HS-5 (cell line): ENCODE measurements around the gene ACTL9.

Experiments used
- DNase-seq: peaks from one replicate; pipeline ENCODE4 v3.0.0-alpha.2; 2012; ENCODE audit warnings: low read depth

Gene ACTL9

DNA sequence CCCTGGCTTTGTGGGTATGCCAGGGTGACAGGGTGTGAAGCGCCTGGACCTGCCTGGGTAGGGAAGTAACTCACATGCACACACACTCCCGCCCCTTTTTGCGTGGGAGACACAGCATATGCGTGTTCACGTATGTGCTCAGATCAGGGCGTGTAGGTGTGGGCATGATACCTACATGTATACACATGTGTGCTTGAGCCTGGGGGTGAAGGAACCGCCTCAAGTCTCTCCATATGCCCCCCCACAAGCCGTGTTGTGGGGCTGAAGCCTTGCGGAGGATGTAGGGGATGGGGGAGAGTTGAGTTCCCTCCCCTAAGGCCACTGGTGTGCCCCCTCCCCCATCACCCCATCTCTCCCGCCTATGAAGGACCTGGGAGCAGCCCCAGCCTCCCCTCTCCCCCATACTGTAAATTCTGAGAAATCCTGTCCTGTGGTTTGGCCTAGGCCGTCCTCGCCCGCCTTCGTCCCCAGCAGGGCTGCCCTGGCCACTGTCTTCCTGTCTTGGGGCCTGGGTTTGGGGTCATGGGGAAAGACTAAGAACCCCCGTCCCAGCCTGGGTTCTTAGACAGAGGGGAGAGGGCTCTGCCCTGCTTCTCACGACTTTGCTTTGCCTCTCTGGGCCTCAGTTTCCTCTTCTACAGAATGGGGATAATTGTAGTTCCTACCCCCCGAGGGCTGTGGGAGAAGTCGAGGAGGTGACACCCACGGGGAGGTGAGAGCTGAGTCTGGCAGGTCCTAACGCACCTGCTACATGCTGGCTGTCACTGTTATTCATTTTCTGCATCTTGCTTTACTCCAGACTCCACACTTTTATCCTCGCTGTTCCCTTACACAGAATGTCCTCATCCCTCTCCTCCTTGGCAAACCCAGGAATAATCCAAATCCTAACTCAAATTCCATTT is 14.3 kb downstream of the ACTL9 start:
- DNase-seq: no peak

DNA sequence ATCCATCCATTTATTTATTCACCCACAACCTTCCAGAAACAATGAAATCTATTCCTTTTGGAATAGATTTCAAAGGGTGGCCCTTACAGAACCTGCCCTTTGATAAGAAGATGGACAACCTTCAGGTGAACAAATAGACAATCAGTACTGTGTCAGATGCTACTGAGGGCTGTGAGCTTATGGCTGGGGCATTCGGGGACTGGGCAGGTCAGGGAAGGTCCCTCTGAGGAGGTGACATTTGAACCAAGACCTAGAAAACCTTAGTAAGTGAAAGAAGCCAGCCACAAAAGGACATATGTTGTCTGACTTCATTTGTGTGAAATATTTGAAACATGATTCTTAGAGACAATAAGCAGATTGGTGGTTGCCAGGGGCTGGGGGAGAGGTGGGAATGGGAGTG is 15.7 kb downstream of the ACTL9 start:
- no peak for DNase-seq

DNA sequence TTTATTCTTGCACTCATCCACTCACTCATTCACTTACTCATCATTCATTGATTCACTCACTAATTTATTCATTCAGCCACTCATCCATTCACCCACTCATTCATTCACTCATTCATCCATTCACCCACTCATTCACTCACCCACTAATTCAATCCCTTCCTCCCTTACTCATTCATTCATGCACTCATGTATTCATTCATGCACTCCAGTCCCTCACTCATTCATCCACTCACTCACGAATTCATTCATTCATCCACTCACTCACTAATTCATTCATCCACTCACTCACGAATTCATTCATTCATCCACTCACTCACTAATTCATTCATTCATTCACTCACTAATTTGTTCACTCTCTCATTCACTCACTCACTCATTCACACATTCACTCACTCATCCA is 16.1 kb downstream of the ACTL9 start:
- no peak for DNase-seq

DNA sequence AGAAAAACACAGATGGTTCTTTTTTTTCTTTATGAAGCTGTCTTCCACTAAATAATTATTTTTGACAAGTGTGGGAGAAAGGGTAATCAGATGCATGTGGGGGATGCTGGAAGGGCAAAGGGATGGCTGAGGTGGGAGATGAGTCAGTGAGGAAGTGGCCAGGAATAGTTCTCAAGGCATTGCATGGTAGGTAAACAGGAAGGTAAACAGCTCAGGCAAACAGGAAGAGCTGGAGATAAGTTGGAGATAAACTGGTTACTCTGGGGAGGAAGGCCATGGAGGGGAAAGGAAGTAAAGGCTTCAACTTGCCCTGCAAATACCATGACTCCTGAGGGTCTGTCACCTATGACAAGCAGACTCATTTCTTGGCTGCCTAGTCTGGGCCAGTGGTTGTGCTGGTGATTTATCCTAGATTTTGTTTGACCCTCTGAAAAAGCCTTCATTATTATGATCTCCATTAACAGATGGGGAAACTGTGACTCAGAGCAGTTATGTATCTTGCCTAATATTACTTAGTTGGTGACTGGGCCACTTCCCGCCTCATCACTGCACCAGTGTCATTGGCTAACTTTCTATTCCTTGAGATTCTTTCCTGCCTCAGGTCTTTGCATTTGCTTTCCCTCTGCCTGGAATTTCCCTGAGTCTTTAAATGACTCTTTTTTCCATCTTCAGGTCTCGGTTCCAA is 17.1 kb downstream of the ACTL9 start:
- DNase-seq: no peak

DNA sequence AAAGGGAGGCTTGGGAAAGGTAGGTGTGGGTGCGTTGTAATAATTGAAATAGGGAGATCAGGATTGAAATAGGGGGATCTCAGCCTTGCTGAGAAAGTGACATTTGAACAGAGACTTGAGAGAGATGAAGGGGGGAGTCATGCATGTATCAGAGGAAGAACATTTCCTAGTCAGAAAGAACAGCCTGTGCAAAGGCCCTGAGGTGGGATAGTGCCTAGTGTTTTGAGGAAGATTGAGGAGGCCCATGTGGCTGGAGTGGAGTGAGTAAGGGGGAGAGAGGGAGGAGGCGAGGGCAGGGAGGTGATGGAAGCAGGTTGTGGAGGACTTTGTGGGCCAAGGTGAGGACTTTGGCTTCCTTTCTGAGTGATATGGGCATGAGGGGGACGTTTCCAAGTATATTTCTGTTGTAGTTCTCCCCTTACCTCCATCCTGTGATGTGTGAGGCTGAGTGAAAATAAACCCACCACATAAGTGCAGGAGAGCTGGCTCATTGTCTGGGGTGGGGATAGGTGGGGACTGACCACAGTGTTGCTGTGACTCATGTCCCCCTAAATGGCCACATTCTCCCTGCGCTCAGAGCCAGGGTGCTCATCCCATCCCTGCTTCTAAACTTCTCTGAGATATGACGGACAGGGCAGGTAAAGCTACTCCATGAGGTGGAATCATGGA is 17.8 kb downstream of the ACTL9 start:
- no peak for DNase-seq

DNA sequence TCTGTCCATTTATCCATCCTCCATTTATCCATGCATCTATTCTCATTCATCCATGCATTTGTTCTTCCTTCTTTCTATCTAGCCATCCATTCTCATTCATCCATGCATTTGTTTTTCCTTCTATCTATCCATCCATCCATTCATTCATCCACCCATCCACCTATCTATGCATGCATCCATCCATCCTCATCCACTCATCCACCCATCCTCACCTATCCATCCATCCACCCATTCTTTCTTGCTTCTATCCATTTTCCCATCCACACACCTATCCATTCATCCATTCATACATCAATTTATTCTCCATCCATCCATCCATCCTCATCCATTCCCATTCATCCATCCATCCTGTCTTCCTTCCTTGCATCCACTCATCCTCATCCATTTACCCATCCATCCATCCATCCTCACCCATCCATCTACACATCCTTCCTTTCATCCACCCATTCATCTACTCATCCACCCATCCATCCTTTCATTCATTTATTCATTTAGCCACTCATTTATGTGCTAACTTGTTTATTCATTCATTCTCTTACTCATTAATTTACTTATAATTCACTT is 20.3 kb downstream of the ACTL9 start:
- DNase-seq: no peak

DNA sequence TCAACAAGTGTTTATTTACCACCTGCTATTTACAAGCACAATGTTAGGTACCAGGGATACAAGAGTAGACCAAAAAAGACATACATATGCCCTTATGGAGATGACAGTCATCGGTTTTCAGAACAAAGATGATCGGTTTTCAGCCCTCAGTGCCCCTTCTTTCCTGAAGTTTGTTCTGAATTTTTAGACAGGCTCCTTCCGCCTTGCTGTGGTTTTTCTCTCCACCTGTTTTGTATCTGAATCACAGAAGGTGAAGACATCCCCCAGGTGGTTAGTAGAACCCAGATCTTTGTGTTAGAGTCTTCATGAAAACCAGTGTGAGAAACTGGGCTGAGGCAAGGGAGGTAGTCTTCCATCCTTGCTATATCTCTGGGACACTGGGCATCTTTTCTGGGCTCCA is 23.5 kb downstream of the ACTL9 start:
- DNase-seq: no peak

DNA sequence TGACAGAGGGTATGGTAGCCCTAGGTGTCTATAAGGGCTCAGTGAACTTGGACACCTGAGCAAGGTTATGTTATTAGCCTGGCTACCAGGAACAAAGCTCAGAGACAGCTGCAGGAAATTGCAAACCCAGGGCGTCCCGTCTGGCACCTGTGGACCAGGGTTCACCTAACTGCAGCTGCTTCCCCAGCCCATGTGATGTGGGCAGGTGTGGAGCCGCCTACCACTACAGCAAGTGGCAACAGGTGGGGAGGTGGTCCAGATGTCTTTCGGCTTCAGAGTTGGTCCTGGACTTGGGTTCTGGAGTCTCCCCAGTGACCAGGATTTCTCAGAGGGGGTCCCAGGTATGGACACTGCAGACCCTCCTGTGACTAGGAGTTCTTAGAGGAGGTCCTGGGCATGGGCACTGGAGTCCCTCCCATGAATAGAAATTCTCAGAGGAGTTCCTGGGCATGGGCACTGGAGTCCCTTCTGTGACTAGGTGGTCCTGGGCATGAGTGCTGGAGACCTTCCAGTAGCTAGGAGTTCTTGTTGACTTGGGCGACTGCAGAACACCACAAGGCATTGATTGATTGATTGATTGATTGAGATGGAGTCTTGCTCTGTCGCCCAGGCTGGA is 25.2 kb downstream of the ACTL9 start:
- DNase-seq: no peak

DNA sequence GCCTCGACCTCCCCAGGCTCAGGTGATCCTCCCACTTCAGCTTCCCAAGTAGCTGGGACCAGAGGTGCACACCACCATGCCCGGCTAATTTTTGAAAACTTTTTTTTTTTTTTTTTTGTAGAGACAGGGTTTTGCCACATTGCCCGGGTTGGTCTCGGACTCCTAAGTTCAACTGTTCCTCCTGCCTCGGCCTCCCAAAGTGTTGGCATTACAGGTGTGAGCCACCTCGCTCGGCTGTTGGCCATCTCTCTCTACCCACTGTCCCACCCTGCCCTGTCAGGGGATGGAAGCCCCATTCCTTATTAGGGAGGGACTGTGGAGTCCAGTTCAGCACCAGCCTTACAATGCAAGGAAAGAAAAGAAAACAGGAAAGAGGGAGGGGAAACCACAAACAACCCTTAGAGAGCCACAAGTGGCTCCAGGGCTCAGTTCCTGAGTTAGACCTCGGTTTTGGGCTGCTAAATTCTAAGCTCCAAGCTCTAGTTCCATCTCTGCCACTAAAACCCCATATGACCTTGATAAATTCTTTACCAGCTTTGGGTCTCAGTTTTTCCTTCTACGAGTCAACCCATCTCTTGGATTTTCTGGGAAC is 31.7 kb downstream of the ACTL9 start:
- DNase-seq: no peak

DNA sequence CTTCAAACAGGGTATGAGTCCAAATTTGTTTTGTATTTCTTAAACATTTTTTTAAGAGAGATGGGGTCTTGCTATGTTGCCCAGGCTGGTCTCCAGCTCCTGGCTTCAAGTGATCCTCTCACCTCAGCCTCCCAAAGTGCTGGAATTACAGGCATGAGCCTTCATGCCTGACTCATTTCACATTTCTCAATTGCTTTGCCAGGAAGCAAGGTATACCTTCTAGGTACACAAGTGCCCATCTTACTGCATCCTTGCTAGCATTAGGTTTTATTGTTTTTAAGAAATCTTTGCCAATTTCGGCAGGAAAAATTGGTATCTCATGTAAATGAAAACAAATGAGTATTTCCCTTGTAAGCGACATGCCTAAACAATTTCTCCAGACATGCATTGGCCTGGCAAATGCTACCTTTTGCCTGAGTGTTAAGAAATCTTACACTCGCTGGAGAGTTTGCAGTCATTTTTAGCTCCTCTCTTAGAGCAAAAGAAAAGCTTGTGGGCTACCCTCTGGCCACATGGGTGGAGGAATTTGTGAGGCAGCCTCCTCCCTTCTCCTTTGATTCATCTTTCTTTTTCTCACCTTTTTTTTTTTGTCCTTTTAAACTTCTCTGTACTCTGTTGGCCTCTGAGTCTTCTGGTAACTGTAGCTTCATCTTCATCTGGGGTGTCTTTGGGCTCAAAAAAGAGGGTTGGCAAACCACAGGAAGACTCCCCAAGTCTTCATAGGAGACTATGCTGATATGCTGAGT is 33.0 kb downstream of the ACTL9 start:
- no peak for DNase-seq

DNA sequence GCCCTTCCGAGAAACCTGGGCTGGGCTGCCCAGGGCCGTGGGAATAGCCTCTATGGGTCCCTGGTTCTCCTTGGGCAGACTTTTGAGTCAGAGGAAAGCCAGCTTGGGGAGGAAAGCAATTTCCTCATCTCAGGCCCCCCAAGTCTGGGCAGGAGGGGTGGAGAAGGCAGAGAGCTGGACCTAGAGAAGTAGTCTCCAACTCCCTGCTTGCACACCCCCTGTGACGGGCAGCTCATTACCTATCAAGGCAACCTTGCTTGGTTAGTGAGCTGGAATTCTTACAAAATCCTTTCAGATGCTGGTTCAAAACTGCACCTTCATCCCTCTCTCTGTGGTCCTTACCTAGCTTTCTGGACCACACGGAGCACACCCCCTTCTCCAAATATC is 33.9 kb downstream of the ACTL9 start:
- no peak for DNase-seq

DNA sequence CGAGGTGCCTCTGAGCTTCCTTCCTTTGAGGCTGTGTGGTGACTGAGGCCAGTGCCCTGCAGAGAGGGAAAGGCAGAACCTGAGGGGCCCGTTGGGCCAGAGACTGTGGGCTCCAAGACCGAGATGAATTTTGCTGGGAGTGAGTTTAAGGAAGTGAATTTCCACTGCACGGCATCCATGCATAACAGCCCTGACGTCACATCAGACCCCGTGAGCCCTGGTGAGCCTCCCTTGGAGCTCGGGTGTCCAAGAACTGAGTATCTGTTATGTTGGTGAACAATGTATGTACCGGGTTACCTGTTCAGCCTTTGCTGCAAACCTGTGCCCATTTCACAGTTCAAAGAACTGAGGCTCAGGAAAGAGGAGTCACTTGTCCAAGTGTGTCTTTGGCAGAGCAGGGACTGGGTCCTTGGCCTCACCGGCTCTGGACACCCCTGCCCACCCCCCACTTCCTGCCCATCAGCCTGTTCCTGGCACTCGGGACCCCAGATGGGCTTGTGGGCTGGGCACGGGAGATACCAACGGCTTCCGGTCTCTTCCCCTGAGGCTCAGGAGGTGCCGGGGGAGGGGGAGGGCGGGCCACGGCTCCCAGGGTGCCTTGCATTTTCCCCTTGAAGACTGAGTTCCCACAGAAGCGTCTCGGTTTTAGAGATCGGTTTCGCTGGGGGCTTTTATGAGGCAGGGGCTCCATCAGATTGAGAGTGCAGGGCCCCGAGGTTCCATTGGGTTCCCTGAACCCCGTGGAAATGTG is 34.5 kb downstream of the ACTL9 start:
- DNase-seq: no peak

DNA sequence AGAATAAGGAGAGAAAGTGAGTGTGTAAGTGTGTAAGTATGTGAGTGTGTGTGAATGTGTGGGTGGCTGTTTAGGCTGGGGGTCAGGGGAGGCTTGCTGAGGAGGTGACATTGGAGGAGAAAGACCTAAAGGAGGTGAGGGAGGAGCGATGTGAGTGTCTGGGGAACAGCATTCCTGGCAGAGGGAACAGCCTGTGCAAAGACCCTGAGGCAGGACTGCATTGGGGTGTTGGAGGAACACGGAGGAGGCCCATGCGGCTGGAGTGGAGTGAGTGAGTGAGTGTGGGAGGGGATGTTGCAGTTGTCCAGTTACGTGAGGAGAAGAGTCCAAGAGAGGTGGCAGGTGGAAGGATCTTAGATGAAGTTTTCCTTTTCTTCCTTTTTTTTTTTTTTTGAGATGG is 36.3 kb downstream of the ACTL9 start:
- no peak for DNase-seq

DNA sequence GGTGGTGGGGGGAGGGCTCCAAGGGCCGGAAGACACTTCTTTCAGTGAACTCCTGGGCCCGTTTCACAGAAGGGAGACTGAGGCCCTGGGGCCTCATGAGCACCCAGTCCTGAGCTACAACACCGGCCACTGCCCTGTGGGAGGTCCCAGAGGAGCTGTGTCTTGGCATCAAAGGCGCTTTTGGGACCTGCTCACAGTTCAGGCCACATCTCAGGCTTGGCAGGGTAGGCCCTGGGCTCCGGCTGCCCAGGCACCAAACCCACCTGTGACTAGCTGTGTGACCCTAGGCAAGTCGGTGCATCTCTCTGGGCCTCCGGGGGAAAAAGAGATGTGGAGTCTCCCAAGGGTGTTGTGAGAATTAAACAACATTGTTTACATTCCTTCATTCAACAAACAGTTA is 38.7 kb downstream of the ACTL9 start:
- no peak for DNase-seq

DNA sequence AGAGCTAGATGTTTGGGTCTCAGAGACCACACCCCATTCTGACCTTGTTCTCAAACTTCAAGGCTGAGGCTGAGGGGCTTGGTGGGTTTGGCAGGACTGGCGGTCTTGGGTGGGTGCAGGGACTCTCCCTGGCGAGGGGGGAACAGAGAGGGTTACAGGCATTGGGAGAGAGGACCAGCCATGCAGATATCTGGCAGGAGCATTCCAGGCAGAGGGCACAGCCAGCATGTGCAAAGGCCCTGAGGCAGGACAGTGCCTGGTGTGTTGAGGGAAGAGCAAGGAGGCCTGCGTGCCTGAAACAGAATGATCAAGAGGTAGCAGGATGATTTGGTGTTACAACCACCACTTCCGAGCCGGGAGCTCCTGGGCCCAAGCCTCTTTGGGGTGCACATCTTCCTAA is 40.7 kb downstream of the ACTL9 start:
- DNase-seq: no peak

DNA sequence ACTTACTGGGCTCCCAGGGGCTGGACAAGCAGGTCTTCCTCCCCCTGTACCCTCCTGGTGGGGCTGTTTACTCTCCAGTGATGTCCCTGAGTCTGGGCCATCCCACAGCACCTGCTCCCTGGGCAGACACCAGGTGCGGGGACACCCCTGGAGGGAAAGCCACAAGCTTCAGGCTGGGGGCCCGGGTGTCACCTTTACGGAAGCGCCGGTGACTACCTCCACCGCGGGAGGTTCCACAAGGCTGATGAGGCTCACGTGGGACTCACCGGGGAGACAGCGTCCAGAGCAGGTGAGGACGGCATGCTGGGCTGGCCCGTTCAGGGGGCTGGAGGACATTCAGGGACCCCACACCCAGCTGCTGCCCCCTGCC is 43.3 kb downstream of the ACTL9 start:
- DNase-seq: no peak

DNA sequence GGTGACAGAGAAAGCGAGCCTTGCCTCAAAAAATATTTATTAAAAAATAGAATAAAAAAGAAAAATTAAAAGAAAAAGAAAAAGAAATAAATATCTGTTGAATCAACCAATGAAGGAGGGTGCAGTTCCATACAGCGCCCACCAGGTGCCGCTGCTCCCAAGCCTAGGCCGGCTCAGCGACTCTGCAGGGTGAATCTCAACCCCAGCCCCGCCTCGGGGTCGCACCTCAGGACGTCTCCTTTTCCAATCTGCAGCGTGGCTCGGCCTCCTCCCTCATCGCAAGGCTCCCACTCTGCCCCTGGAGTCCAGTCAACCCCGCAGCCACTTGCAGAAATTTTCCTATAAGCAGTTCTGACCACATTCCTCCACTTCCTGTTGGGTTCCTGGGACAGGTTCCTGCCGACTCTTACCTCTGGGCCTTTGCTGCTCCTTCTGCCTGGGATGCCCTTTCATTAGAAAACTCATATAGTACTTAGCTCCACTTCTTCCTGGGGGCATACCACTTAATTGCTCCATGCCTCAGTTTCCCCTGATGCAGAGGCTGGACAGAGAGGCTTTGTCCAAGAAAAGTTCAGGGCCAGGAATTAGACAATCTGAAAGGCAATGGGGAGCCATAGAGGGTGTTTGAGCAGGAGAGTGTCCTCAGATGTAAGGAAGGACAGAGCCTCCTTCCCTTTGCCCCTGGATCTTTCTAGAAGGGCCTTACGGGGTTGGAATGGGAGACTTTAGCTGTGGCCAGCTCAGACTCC is 43.8 kb downstream of the ACTL9 start:
- DNase-seq: no peak

DNA sequence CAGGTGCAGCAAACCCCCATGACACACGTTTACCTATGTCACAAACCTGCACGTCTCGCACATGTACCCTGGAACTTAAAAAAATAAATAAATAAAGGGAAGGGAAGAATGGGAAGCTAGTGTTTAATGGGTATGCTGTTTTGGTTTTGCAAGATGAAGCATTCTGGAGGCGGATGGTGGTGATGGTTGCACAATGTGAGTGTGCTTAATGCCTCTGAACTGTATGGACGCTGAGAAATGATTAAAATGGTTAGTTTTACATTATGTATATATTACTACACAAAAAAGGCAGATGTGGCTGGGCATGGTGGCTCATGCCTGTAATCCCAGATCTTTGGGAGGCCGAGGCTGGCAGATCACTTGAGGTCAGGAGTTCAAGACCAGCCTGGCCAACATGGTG is 50.4 kb downstream of the ACTL9 start:
- DNase-seq: no peak
